Measurements from ENCODE around the gene SETD2. TPM values are rescaled to one million over a fixed set of nuclear protein-coding genes. Genes with fewer than 3 reads are reported as not detected.

The SETD2 gene
- polyA plus RNA-seq, 1 of the 3 experiments (the other 2 are of a cell fraction), result 12.1 TPM

DNA sequence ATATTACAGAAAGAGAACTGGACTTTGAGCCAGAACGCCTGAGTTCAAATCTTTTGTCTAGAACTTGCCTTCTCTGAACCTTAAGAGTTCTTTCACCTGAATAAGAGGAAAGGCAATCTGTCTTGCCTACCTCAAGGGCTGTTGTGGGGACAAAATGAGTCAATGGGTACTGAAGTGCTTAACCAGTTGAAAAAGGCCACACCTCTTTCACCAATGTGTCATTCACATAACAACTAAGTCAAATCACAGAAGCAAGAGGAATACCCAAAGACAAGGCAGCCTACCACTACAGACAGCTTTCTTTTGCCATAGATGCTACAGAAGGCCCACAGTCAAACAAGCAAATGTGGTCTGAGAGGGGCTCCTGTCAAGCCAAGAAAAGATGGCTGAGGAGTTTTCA, 144.7 kb downstream of the SETD2 start:
- H3K79me2 ChIP-seq (ENCODE audit: insufficient read depth), result peaks cover 45% of the 10 kb centered on the region
- H3K4me1 ChIP-seq (ENCODE audit: control insufficient read depth in 1 of 2, insufficient read depth in 2 of 2, low read depth in 1 of 2, low read length in 1 of 2), result peaks cover 0 to 15% of the 10 kb centered on the region in 2 experiments; a peak in 2 of 4 replicates
- no peak for TF ChIP-seq NRF1 (IDR thresholded peaks at IDR 0.05; ENCODE audit: low read depth, low read length)
- no peak for TF ChIP-seq FOXJ3 (CRISPR knock-in tag; IDR thresholded peaks at IDR 0.05)
- no peak for TF ChIP-seq GABPA (IDR thresholded peaks at IDR 0.05; ENCODE audit: low read depth)
- TF ChIP-seq, protein P1, sequence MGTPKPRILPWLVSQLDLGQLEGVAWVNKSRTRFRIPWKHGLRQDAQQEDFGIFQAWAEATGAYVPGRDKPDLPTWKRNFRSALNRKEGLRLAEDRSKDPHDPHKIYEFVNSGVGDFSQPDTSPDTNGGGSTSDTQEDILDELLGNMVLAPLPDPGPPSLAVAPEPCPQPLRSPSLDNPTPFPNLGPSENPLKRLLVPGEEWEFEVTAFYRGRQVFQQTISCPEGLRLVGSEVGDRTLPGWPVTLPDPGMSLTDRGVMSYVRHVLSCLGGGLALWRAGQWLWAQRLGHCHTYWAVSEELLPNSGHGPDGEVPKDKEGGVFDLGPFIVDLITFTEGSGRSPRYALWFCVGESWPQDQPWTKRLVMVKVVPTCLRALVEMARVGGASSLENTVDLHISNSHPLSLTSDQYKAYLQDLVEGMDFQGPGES (IDR thresholded peaks at IDR 0.05; ENCODE audit: low read depth, low read length), result no peak
- no peak for TF ChIP-seq TEAD4 (IDR thresholded peaks at IDR 0.05; ENCODE audit: borderline replicate concordance, insufficient read depth)
- TF ChIP-seq MXI1 (IDR thresholded peaks at IDR 0.05; ENCODE audit: low read depth, low read length), result no peak
- no peak for TF ChIP-seq CTCF (IDR thresholded peaks at IDR 0.05)
- TF ChIP-seq RXRA (IDR thresholded peaks at IDR 0.05; ENCODE audit: borderline replicate concordance, low read depth), result no peak
- TF ChIP-seq JUND (IDR thresholded peaks at IDR 0.05), result no peak
- TF ChIP-seq EZH2phosphoT487 (IDR thresholded peaks at IDR 0.05; ENCODE audit: borderline replicate concordance, low read depth), result no peak
- no peak for TF ChIP-seq TCF12 (IDR thresholded peaks at IDR 0.05)
- DNase-seq, result no peak
- no peak overlapping the region for H3K9ac ChIP-seq
- H3F3A ChIP-seq (replicated peaks; ENCODE audit: insufficient read depth), result peaks cover 24% of the 10 kb centered on the region
- H3K36me3 ChIP-seq (replicated peaks in 1 of 2; ENCODE audit: control insufficient read depth in 1 of 2, insufficient read depth in 2 of 2, low read length in 1 of 2), result peaks cover 12 to 44% of the 10 kb centered on the region in 2 experiments
- no peak overlapping the region for H3K4me2 ChIP-seq
- no peaks in the 10 kb centered on the region for H3K9me2 ChIP-seq
- no peak overlapping the region for H2AFZ ChIP-seq (ENCODE audit: low read depth)
- CTCF ChIA-PET, result interaction anchor here (1.9 kb wide), 1 partner anchor 110 kb away, joined by 7 read pairs; no protein-coding TSS in a partner anchor
- H3K27me3 ChIP-seq (ENCODE audit: insufficient read depth), result no peaks in the 10 kb centered on the region
- peaks cover 10% of the 10 kb centered on the region for H4K20me1 ChIP-seq (ENCODE audit: insufficient read depth)
- 100% methylated on average over 1 of the region's 1 CpG for WGBS (ENCODE audit: low lambda C conversion rate)
- no peak overlapping the region for H3K27ac ChIP-seq (ENCODE audit: low read depth in 2 of 2, low read length in 1 of 2)
- POLR2A ChIA-PET, result no interaction called here
- H3K9me3 ChIP-seq, result no peaks in the 10 kb centered on the region
- H3K4me3 ChIP-seq (ENCODE audit: low read depth in 2 of 2, low read length in 1 of 2), result no peak overlapping the region

GRCh38 chr3:47018269-47018611, 145.7 kb downstream of the SETD2 start:
- CTCF ChIA-PET, result no interaction called here
- H3K27me3 ChIP-seq (ENCODE audit: insufficient read depth), result no peaks in the 10 kb centered on the region
- POLR2A ChIA-PET, result no interaction called here
- no peak overlapping the region for H2AFZ ChIP-seq (ENCODE audit: low read depth)
- H3F3A ChIP-seq (replicated peaks; ENCODE audit: insufficient read depth), result peaks cover 20% of the 10 kb centered on the region
- H3K4me3 ChIP-seq (ENCODE audit: low read depth in 2 of 2, low read length in 1 of 2), result no peak overlapping the region
- DNase-seq, result no peak
- H3K4me2 ChIP-seq, result no peak overlapping the region
- H3K27ac ChIP-seq (ENCODE audit: low read depth in 2 of 2, low read length in 1 of 2), result 0 out of 4 replicates have a peak overlapping the region, but pooled peaks of 1 of the 2 experiments have one; percentile 60
- H3K9ac ChIP-seq, result no peak overlapping the region
- peaks cover 35% of the 10 kb centered on the region; the same call in 1 of the 2 replicates for H3K79me2 ChIP-seq (ENCODE audit: insufficient read depth)
- TF ChIP-seq EP300 (IDR thresholded peaks at IDR 0.05; ENCODE audit: borderline replicate concordance in 1 of 2, low read depth in 1 of 2, low read length in 1 of 2), result no peak
- no peak for TF ChIP-seq SMC3 (IDR thresholded peaks at IDR 0.05; ENCODE audit: low read depth, low read length)
- H3K9me2 ChIP-seq, result no peaks in the 10 kb centered on the region
- peaks cover 4% of the 10 kb centered on the region; the same call in 1 of the 2 replicates for H4K20me1 ChIP-seq (ENCODE audit: insufficient read depth)
- H3K36me3 ChIP-seq (replicated peaks in 1 of 2; ENCODE audit: control insufficient read depth in 1 of 2, insufficient read depth in 2 of 2, low read length in 1 of 2), result peaks cover 12 to 51% of the 10 kb centered on the region in 2 experiments
- peaks cover 0 to 15% of the 10 kb centered on the region in 2 experiments; a peak in 2 of 4 replicates for H3K4me1 ChIP-seq (ENCODE audit: control insufficient read depth in 1 of 2, insufficient read depth in 2 of 2, low read depth in 1 of 2, low read length in 1 of 2)
- no peaks in the 10 kb centered on the region for H3K9me3 ChIP-seq
